NT2/D1 (cell line): ENCODE measurements around the gene SLC35G3.
"Not testable (repeated sequence)": the region's sequence is repeated elsewhere in the genome, so short reads cannot be mapped to it uniquely, and the experiment has no call there.

Source experiments
- SUZ12 ChIP-seq: IDR thresholded peaks from 2 replicates; pipeline ENCODE4 v1.6.1; 2011; ENCODE audit not compliant: insufficient read length, insufficient read depth; ENCODE audit errors: extremely low read depth
- ZNF274 ChIP-seq: IDR thresholded peaks from 2 replicates; pipeline ENCODE4 v1.6.1; 2011; ENCODE audit warnings: mild to moderate bottlenecking, low read depth, low read length

- TF ChIP-seq ZNF274, SUZ12: not testable (repeated sequence)
Measured at GRCh38 chr17:35179379-35179778, 14.8 kb downstream of the SLC35G3 start.
